NK-92 (cell line): ENCODE results near the gene NEXN.
"Not testable (repeated sequence)": the region's sequence is repeated elsewhere in the genome, so short reads cannot be mapped to it uniquely, and the experiment has no call there.

Source experiments
- DNase-seq: peaks from one replicate; lab custom pipeline; 2025; ENCODE audit not compliant: unreplicated experiment; lab: John Stamatoyannopoulos, UW

NEXN gene

GRCh38 chr1:77958391-77958790 is 70.0 kb downstream of the NEXN start:
- no peak for DNase-seq

DNA sequence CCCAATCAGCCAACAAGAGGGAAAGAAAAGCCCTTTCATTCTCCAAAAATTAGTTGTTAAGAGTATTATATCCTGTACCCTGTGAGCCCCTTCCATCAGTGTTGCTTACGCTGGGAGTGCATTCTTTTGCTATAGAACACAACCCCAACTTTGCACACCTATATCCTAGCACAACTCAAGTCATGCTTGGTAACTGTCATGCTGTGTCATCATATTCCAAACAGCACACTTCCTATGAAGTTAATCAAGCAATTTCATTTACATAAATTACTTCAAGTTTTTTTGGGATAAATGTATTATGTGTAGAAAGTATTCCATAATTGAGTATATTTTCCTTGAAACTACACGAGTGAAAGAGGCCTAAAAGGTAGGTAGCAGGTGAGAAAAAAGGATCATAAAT is 70.4 kb downstream of the NEXN start:
- no peak for DNase-seq

GRCh38 chr1:77961392-77961791 is 73.0 kb downstream of the NEXN start:
- no peak for DNase-seq

DNA sequence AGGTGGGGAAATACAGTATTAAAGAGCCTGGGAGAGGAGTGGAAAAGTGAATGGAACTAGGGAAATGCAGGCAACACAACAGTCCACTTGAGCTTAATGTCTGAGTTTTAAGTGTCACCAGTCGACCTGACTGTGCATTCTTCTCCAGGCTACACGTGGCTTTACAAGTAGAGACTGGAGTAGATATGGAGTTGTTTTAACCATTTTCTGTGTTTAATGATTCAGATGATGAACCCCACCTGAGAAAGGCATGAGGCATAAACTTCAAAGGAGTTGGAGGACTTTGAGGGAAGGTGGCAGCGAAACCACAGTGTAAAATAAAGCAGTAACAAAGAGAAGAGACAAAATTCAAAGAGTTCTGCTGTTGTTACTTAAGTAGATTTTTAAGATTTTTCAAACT is 77.9 kb downstream of the NEXN start:
- DNase-seq: no peak

GRCh38 chr1:77970192-77970591 is 81.8 kb downstream of the NEXN start:
- DNase-seq: no peak

- no peak for DNase-seq
These were observed 83.7 kb downstream of the NEXN start for GRCh38 chr1:77972080-77972479.

- DNase-seq: no peak
These were observed 87.0 kb downstream of the NEXN start for GRCh38 chr1:77975386-77975785.

- no peak for DNase-seq
These were observed 87.5 kb downstream of the NEXN start for GRCh38 chr1:77975907-77976306.

DNA sequence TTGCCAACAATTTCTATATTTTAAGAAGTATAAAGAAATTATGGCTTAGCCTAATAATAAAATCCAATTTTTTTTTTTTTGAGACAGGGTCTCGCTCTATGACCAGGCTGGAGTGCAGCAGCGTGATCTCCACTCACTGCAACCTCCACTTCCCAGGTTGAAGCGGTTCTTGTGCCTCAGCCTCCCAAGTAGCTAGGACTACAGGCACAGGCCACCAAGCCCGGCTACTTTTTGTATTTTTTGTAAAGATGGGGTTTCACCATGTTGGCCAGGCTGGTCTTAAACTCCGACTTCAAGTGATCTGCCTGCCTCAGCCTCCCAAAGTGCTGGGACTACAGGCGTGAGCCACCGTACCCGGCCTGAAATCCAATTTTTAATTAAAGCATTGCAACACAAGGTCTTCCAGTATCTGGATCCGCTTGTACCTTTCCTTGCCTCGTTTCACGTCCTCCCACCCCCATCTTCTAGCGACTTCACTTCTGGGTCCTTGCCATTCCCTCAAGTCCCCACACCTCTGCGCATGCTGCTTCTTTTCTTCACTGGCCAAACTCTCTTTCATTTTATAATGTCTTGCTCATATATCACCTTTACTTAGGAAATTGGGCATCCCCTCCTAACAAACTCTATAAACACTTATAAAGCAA is 88.1 kb downstream of the NEXN start:
- DNase-seq: no peak

- no peak for DNase-seq
These were observed 89.5 kb downstream of the NEXN start for GRCh38 chr1:77977989-77978292.

DNA sequence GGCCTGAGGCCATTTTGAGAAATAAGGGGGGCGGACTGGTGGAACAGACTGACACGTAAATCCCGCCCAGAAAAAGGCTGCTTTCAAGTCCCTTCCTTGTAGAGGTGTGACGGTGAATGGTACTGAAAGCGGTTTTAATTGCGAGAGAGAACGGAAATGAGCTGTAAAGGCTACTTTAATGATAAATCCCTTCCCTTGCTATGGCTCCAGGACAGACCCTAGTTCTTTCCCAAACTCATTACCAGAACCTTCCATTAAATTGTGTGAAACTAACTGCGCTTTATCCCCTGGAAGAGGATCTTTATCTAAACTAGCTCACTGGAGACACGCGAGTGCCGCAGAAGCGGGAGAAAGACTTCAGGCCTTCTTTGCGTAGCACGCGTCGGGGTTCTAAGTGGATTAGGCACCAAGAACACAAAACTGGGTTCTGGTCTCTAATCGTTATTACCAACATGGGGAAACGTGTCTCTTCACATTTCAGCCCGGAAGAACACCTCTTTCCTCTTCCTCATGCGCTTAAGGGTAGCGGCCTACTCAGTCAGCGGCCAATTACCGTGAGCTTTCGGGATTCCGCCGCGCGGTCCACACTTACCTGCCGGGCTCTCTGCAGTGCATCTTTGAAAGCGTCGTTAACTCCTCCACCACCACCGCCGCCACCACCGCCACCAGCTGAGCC is 90.0 kb downstream of the NEXN start:
- DNase-seq: peak; percentile 23

DNA sequence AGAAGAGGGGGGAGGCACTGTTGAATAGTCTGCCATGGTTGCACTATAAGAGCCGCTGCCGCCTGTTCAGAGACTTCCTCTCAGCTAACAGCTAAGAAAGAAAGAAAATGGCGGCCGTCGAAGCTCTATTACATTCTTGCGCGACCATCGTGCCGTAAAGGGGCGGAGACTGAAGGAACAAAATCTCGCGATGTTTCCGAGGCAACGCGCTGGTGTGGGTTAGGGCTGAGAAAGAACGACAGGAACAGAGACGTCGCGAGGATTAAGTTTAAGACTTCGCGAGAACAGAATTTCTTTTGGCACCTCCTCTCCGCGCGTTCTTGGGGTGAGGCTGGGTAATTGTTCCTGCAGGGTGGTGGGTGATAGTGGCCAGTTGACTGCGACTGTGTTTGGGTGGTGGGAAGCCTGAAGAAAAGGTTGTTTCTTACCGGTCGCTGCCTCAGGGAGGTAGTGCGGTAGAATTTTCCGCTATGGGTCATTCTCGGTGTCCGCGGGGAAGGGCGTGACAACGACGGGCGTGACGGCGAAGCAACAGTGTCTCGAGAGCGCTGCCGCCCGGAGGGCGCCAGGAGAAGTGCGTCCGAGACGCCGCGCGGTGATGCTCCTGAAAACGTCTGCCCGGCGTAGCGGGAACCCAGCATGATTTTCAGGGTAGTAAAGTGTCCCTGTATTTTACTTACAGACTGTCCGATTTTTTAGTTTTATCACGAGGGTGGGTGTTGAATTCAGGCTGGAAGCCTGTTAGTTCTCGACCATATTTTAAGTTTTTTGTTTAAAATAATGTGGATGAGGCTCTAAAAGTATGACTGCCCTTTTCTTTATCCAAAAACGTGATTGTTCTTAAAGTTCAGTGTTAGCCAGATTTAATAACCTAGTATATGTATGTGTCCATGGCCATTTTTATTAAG is 90.8 kb downstream of the NEXN start, which contains the start of gene FUBP1:
Gene FUBP1, minus strand, starts transcription at position 104 of the 908 bp plus-strand sequence. Its CDS starts 68 bp downstream, at position 36.
- DNase-seq: peak; percentile 54

DNA sequence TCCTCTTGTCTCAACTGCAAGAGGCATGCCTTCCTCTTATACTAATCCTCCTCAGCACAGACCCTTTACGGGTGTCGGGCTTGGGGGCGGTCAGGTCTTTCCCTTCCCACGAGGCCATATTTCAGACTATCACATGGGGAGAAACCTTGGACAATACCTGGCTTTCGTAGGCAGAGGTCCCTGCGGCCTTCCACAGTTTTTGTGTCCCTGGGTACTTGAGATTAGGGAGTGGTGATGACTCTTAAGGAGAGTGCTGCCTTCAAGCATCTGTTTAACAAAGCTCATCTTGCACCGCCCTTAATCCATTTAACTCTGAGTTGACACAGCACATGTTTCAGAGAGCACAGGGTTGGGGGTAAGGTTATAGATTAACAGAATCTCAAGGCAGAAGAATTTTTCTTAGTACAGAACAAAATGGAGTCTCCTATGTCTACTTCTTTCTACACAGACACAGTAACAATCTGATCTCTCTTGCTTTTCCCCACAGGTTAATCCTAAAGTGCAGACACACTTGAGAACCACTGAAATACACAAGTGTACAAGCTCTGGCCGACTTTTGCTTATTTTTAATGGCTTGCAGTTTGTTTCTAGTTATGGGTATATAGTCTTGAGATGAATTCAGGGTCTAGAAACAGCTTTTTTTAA is 95.0 kb downstream of the NEXN start:
- DNase-seq: not testable (repeated sequence)

GRCh38 chr1:77983997-77984355 is 95.6 kb downstream of the NEXN start:
- no peak for DNase-seq

- no peak for DNase-seq
These were observed 96.2 kb downstream of the NEXN start for GRCh38 chr1:77984629-77985028.

DNA sequence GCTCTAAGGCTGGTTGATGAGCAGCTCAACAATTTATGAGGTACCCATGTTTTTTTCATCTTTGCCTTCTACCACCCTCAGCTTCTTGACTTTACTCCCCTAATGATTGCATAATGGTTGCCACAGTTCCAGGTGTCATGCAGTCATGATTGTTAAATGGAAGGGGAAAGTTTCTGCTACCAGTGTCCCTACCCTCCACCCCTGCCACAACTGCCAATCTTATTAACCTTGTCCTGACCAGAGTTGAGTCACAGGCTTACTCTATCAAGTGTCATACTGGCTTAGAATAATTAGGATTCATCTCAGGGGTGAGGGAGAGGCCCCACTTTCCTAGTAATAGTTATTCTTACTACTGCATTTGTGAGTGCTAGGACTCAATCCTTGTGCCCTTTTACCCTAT is 98.4 kb downstream of the NEXN start:
- DNase-seq: no peak

- DNase-seq: no peak
These were observed 99.5 kb downstream of the NEXN start for GRCh38 chr1:77987919-77988318.

GRCh38 chr1:77989744-77990143 is 101.3 kb downstream of the NEXN start:
- DNase-seq: no peak

DNA sequence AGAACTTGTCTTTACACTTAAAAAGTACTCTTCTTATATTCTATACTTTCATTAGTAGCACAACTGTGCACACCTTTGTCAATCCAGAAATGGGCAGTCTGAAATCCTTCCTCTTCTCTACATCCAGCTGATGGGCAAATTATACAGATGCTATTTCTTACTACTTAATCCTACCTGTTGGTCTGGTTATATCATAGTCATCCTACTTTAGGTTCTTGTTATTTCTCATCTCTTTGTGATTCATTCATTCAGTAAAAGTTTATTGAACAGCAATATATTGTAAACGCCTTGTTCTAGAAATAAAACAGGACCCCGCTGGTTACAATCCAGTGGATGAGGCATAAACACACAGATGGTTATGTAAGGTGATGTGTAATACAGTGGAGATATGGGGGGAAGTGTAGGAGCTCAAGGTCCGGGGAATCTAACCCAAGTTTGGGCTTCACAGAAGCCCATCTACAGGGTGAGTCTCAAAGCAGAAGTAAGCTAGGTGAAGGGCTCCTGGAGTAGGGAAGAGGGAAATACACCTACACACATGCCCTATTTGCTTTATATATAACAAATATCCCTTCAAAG is 102.3 kb downstream of the NEXN start:
- DNase-seq: no peak

GRCh38 chr1:77991638-77992037 is 103.2 kb downstream of the NEXN start:
- DNase-seq: no peak
